GM21360 (cell line): ENCODE measurements around the gene KCNIP4.

Experiments
- ATAC-seq: cut with Tn5 transposase; IDR thresholded peaks from one replicate; pipeline ENCODE4 v1.9.1; 2021; ENCODE audit warnings: mild to moderate bottlenecking, moderate library complexity; ENCODE audit not compliant: unreplicated experiment

The KCNIP4 gene

DNA sequence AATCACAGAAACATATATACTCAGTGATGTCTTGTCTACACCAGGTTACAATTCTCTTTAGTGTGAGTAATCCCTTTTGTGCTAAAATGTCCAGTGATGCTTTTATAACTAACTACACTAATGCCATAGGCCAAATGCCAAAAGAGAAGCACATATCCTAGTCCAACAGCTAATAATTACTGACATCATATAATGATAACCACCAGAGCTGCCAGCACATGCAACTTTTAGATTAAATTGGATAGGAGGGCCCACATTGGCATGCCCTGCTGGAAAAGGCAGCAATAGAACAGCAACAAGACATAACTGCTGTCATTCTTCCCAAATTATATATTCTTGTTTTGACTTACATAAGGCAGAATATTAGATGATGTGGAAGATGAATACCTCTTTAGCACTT, 238.8 kb downstream of the KCNIP4 start:
- no peak for ATAC-seq

GRCh38 chr4:21709031-21709430, 239.5 kb downstream of the KCNIP4 start:
- ATAC-seq = no peak

DNA sequence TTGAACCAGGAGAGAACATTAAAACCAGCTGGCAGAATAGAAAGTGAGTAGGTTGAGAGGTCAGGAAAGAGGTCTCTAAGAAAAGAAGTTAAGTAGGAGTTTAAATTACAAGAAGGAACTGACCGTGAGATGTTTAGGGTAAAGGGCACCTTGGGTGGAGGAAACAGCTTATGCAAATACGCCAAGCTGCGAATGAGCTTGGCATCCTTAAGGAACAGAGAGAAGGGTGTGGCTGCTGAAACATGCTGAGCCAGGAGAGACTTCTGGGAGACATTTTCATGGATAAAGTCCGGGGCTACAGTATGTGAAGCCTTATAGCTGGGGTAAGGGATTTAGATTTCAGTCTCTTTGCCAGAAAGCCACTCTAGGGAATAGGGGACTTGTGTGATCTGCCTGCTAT, 249.1 kb downstream of the KCNIP4 start:
- no peak for ATAC-seq

- no peak for ATAC-seq
Observed at GRCh38 chr4:21697583-21697982, 251.0 kb downstream of the KCNIP4 start.

GRCh38 chr4:21695141-21695540, 253.4 kb downstream of the KCNIP4 start:
- ATAC-seq = no peak

DNA sequence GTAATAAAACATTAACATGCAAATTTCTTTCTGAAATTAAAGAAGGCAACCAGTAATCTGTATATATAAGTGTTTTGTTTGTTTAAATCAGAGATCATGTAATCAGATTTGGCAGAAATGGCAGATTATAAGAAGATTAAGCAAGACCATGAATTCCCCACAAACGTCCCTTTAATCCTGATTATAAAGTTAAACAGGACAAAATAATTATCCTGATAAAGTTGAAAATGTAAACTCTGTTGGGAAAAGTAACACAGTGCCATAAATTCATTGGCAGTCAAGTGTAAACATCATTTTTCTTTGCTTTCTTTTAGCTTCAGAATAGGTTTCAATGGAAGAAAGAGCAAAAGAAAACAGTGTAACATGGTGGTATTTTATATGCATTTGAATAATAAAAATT, 256.3 kb downstream of the KCNIP4 start:
- no peak for ATAC-seq

DNA sequence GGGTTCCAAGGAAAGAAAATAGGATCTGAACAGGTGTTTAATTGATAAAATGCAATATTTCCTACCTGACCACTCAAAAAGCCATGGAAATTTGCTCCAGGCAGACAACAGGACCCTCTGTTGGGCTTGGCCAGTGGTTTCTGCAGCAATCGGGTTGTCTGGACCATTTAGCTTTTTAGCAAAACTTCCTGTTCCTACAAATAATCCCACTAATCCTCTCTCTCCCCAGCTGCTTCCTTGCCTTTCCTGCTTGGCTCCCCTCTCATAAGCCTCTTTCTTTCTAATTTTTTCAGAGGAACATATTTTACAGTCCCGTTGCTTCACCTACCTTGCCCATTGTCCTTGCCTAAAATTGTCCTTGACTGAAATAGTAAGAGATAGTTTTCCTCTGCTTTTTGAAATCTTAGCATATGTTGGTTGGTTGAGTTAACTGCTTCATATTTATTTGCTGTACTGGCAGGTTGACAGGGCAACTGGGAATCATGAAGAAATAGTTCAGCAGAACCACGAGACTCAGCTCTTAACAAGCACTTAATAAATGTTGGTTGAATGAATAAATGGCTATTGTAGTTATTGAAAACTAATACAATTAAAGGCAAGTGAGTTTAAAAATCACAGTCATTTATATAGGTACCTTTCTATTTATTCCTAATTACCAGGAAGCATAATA, 259.8 kb downstream of the KCNIP4 start:
- no peak for ATAC-seq

GRCh38 chr4:21685911-21686310, 262.7 kb downstream of the KCNIP4 start:
- ATAC-seq = no peak

DNA sequence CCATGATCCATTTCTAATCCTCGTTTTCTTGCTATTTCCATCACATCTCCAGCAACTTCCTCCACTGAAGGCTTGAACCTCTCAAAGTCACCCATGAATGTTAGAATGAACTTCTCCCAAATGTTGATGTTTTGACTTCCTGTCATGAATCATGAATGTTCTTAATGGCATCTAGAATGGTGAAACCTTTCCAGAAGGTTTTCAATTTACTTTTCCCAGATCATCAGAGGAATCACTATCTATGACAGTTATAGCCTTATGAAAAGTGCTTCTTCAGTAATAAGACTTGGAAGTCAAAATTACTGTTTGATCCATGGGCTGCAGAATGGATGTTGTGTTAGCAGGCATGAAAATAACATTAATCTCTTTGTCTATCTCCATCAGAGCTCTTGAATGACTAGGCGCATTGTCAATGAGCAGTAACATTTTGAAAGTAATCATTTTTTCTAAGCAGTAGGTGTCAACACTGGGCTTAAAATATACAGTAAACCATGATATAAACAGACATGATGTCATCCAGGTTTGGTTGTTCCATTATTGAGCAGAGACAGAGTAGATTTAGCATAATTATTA, 268.2 kb downstream of the KCNIP4 start:
- ATAC-seq = no peak

GRCh38 chr4:21678711-21679110, 269.9 kb downstream of the KCNIP4 start:
- ATAC-seq = no peak

DNA sequence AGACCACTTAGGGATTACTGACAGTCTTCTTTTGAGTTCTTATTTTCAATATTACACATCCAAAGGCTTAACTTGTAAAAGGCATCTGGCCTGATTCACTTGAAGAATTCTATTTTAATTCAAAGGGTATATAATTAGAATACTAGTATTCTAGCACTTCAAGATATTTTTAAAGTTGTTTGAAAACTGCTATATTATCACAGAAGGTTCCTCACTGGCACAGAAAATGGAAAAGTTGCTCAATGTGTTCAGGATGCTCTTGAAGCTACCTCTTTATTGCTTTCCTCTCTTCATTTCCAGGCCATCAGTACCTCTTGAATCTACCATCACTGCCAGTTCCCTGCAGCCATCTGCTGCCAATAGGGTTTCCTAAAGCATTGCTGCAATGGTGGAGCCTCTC, 271.4 kb downstream of the KCNIP4 start:
- ATAC-seq = no peak

DNA sequence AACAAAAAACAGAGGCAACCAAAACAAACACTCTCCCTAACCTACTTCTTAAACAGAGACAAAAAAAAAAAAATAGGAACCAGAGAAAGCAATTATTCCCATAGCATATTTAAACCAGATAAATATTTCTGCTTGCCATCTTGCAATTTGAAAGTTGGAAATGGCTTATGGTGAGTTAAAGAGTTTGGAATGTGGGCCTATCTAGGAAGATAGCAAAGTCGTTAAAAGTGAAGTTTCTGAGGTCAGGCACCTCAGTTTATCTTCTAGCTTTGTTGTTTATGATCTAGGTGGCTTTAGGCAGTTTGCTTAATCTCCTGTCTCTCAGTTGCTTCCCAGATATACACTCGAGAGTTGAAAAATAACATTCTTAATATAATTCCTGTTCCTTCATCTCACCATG, 284.2 kb downstream of the KCNIP4 start:
- no peak for ATAC-seq

DNA sequence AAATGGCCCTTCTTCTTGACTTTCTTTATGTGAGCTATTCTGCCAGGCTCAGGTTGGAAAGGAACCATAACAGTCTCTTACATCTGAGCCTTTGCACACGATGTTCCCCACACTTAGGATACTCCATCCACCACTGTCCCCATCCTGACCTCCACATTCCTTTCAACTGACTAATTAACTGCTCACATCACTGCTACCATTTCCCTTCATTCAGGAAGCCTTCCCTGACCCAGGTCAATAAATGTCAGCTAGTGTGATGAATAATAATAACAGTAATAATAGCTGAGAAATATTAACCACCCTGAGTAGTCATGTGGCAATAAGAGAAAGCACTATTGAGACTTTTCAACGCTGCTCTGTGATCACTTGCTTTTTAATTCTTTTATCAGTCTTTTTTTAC, 291.7 kb downstream of the KCNIP4 start:
- ATAC-seq = no peak

DNA sequence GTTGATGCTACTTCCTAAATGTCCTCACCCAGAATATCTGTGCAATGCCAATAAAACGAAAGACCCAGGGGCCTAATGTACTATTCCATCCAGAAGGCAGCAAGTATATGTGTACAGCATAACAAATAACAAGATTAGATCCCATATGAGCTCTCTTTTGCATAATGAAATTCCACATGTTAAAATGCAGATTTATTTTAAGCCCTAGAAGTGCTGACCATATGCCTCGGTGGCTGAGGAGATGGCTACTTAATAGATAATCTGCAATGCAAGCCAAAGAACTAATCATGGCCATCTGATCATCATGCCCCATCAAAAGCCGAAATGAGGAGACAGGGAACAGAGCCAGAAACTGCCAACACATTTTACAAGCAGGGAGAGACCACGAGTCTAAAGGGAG, 293.5 kb downstream of the KCNIP4 start:
- no peak for ATAC-seq

DNA sequence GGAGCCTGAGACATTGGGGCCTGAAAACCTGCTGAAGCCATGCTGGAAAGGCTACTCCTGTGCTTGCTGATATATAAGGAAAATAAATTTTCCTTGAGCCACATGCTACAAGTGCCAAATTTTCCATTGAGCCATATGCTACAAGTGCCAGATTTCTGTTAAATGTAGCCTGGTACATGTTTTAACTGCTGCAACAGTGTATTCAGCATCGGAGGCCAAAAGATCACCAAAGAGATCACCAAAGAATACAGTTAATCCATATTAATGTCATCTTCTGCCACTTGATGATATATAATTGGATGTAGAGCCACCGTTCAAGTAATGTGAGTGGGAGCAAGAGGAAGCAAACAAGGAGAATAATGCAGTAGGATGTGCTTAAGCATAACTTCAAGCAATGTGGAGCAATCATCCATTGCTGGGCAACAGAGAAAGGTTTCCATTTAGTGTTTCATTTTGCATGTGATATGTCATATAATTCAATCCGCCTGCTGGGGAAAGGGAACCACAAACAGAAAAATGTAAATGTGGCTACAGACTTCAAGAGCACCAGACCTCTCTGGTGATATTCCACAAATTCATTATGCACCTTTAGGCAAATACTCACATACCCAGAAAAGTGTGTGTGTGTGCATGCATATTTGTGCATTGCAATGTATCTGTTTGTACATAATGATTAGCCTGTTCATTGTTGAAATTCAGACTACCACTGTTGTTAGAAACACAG, 295.9 kb downstream of the KCNIP4 start:
- no peak for ATAC-seq

- no peak for ATAC-seq
Observed at GRCh38 chr4:21649391-21650090, 299.0 kb downstream of the KCNIP4 start.

GRCh38 chr4:21645776-21646175, 302.8 kb downstream of the KCNIP4 start:
- ATAC-seq = no peak

DNA sequence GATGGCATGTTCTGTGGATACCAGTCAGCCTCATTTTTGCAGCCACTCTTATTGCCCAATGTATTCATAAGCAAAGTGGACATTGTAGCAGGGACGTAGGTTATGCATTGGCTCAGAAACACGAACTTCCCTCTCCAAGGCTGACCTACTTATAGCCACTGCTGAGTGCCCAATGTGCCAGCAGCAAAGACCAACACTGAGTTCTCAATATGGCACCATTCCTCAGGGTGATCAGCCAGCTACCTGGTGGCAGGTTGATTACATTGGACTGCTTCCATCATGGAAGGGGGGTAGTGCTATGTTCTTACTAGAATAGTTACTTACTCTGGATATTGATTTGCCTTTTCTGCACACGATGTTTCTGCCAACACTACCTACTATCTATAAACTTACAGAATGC, 306.9 kb downstream of the KCNIP4 start:
- ATAC-seq = no peak

- no peak for ATAC-seq
Observed at GRCh38 chr4:21638171-21638725, 310.3 kb downstream of the KCNIP4 start.

GRCh38 chr4:21628916-21629610, 319.5 kb downstream of the KCNIP4 start:
- no peak for ATAC-seq

DNA sequence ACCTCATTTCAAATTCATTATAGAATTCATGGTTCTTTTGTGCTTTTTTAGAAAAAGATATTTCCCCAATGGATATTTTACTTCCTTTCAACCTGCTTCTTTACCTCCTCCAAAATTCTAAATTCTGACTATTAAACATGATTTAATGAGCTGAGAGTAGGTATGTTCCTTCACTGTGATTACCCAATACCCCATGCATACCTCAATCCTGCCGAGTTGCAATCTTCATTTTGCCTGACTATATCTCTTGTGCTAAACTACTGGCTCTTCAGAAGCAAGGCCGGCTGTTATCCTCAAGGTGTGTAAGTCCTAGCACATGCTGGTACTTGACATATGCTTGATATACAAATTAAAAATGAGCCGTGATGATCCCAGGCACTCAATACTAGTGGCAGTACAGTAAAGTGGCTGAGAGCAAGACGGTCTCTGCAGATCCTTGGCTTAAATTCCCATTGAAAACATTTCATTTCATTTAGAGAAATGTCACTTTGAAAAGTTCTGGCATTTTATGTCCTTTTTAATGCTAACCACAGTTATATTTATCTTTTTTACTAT, 320.4 kb downstream of the KCNIP4 start:
- no peak for ATAC-seq
